H1 (cell line): ENCODE data around the gene BAZ2B. TPM values are rescaled to one million over a fixed set of nuclear protein-coding genes. Genes with fewer than 3 reads are reported as not detected.

Experiments
- CTCF ChIA-PET: fragments of 300-600 bp; sonication (Branson Sonifier 250); formaldehyde crosslinking; loops from one replicate; lab custom pipeline; 2021; ENCODE audit not compliant: partially characterized antibody; lab: Charles Lee
- POLR2A ChIA-PET: fragments of 300-600 bp; sonication (Branson Sonifier 250); formaldehyde crosslinking; loops from one replicate; lab custom pipeline; 2021; ENCODE audit warnings: inconsistent platforms; ENCODE audit not compliant: partially characterized antibody; lab: Charles Lee
- DNase-seq, 2 experiments: peaks; one replicate each; pipeline versions ENCODE4 v3.0.0 to v3.0.0-alpha.2; 2010 to 2022; ENCODE audit warnings: low spot score in 2 of 2, low read depth in 1 of 2, mixed read lengths in 1 of 2
- FAIRE-seq: peaks from 2 replicates; lab custom pipeline; 2011; peaks lifted over from hg19 to GRCh38; lab: Jason Lieb, UNC
- H2AFZ ChIP-seq: 2 replicates; pipeline ENCODE4 v1.8.1; 2012; ENCODE audit warnings: low read length, inconsistent platforms
- H2AK5ac ChIP-seq: 2 replicates; pipeline ENCODE4 v1.6.1; 2013; ENCODE audit warnings: low read depth, low read length
- H2BK120ac ChIP-seq: replicated peaks from 2 replicates; pipeline ENCODE3; 2013; ENCODE audit warnings: low read depth, low read length, inconsistent platforms
- H2BK12ac ChIP-seq: 2 replicates; pipeline ENCODE4 v1.6.1; 2013; ENCODE audit warnings: low read depth, low read length
- H2BK15ac ChIP-seq: 2 replicates; pipeline ENCODE4 v1.6.1; 2013; ENCODE audit warnings: low read length
- H2BK20ac ChIP-seq: 2 replicates; pipeline ENCODE4 v1.6.1; 2013; ENCODE audit warnings: low read length
- H2BK5ac ChIP-seq: 2 replicates; pipeline ENCODE4 v1.6.1; 2013; ENCODE audit warnings: low read depth, low read length
- H3K14ac ChIP-seq: 2 replicates; pipeline ENCODE4 v1.6.1; 2013; ENCODE audit warnings: inconsistent platforms; ENCODE audit not compliant: insufficient read length
- H3K18ac ChIP-seq: 2 replicates; pipeline ENCODE4 v1.6.1; 2013; ENCODE audit warnings: low read length; ENCODE audit errors: extremely low read depth
- H3K23ac ChIP-seq: 2 replicates; pipeline ENCODE4 v1.6.1; 2013; ENCODE audit warnings: inconsistent platforms; ENCODE audit not compliant: insufficient read length
- H3K23me2 ChIP-seq: 2 replicates; pipeline ENCODE4 v1.6.1; 2013; ENCODE audit warnings: low read depth, low read length
- H3K27ac ChIP-seq: 2 replicates; pipeline ENCODE4 v1.6.1; 2011; ENCODE audit warnings: low read depth, low read length, inconsistent platforms
- H3K27me3 ChIP-seq, 4 experiments: replicated peaks in 1 of 4; 1 replicate in 1 of 4; 2 replicates in 3 of 4; pipeline versions ENCODE4 v1.6.1 to v1.8.1; 2011 to 2013; ENCODE audit warnings: low read length in 3 of 4, mild to moderate bottlenecking in 3 of 4, inconsistent platforms in 2 of 4, mixed read lengths in 2 of 4, moderate library complexity in 1 of 4; ENCODE audit not compliant: control insufficient read depth in 3 of 4, insufficient read depth in 3 of 4; ENCODE audit errors: extremely low read depth in 1 of 4
- H3K36me3 ChIP-seq, 4 experiments: 2 replicates each; pipeline versions ENCODE4 v1.6.1 to v1.8.1; 2011 to 2013; ENCODE audit warnings: mild to moderate bottlenecking in 4 of 4, low read length in 3 of 4, moderate library complexity in 2 of 4, control low read depth in 1 of 4, inconsistent platforms in 1 of 4; ENCODE audit not compliant: insufficient read depth in 4 of 4, control insufficient read depth in 2 of 4
- H3K4ac ChIP-seq: replicated peaks from 2 replicates; pipeline ENCODE3; 2013; ENCODE audit warnings: low read length, low read depth, mixed read lengths, inconsistent platforms; ENCODE audit not compliant: insufficient read length
- H3K4me1 ChIP-seq, 4 experiments: replicated peaks in 1 of 4; 1 replicate in 1 of 4; 2 replicates in 3 of 4; pipeline versions ENCODE4 v1.6.1 to v1.8.1; 2011 to 2013; ENCODE audit warnings: low read length in 3 of 4, inconsistent platforms in 2 of 4, mixed read lengths in 1 of 4; ENCODE audit not compliant: insufficient read depth in 4 of 4, control insufficient read depth in 3 of 4
- H3K4me2 ChIP-seq, 2 experiments: 2 replicates each; pipeline versions ENCODE4 v1.6.1 to v1.8.1; 2011 to 2013; ENCODE audit warnings: low read depth in 2 of 2, low read length in 2 of 2, control low read depth in 1 of 2, inconsistent platforms in 1 of 2, mild to moderate bottlenecking in 1 of 2; ENCODE audit not compliant: insufficient read depth in 1 of 2
- H3K4me3 ChIP-seq, 4 experiments: fragments of 200-600, 300-600 bp in 1 of 4; sonication (generic), shearing (Covaris generic), sonication (Bioruptor Twin) in 1 of 4; 2 replicates each; pipeline versions ENCODE4 v1.5.1 to v1.8.1; 2011 to 2016; ENCODE audit warnings: low read length in 4 of 4, low read depth in 3 of 4, control low read depth in 2 of 4, inconsistent platforms in 2 of 4, mild to moderate bottlenecking in 2 of 4, mixed read lengths in 1 of 4, moderate library complexity in 1 of 4; ENCODE audit not compliant: insufficient read depth in 2 of 4; ENCODE audit errors: extremely low read depth in 1 of 4
- H3K56ac ChIP-seq: replicated peaks from 2 replicates; pipeline ENCODE3; 2013; ENCODE audit warnings: low read depth, mild to moderate bottlenecking, mixed read lengths, low read length, inconsistent platforms; ENCODE audit not compliant: insufficient read length
- H3K79me1 ChIP-seq: 2 replicates; pipeline ENCODE4 v1.6.1; 2013; ENCODE audit warnings: low read depth, low read length, control low read depth
- H3K79me2 ChIP-seq, 2 experiments: 2 replicates each; pipeline versions ENCODE4 v1.6.1 to v1.8.1; 2012 to 2013; ENCODE audit warnings: low read length in 2 of 2, mild to moderate bottlenecking in 2 of 2, inconsistent platforms in 1 of 2; ENCODE audit not compliant: insufficient read depth in 2 of 2, control insufficient read depth in 1 of 2
- H3K9ac ChIP-seq, 4 experiments: replicated peaks in 1 of 4; 1 replicate in 1 of 4; 2 replicates in 3 of 4; pipeline versions ENCODE4 v1.6.1 to v1.8.1; 2011 to 2013; ENCODE audit warnings: low read depth in 3 of 4, low read length in 3 of 4, control low read depth in 2 of 4, mild to moderate bottlenecking in 2 of 4, moderate library complexity in 2 of 4, inconsistent platforms in 1 of 4; ENCODE audit errors: extremely low read depth in 1 of 4
- H3K9me3 ChIP-seq, 2 experiments: 2 replicates each; pipeline versions ENCODE4 v1.6.1 to v1.8.1; 2012 to 2013; ENCODE audit warnings: mild to moderate bottlenecking in 2 of 2, moderate library complexity in 2 of 2, control low read depth in 1 of 2, inconsistent platforms in 1 of 2, low read depth in 1 of 2, low read length in 1 of 2, mixed read lengths in 1 of 2; ENCODE audit not compliant: insufficient read depth in 2 of 2
- H4K20me1 ChIP-seq, 2 experiments: replicated peaks in 1 of 2; 2 replicates each; pipeline versions ENCODE3 to v1.8.1; 2011 to 2013; ENCODE audit warnings: inconsistent platforms in 2 of 2, low read length in 2 of 2, mild to moderate bottlenecking in 1 of 2; ENCODE audit not compliant: insufficient read depth in 2 of 2, control insufficient read depth in 1 of 2
- H4K5ac ChIP-seq: 2 replicates; pipeline ENCODE4 v1.6.1; 2013; ENCODE audit warnings: low read length, low read depth, mixed read lengths, inconsistent platforms; ENCODE audit not compliant: insufficient read length
- H4K8ac ChIP-seq: 2 replicates; pipeline ENCODE4 v1.8.0; 2013; ENCODE audit warnings: mild to moderate bottlenecking, moderate library complexity, low read length, inconsistent platforms; ENCODE audit not compliant: insufficient read depth; ENCODE audit errors: extremely low read depth
- H4K91ac ChIP-seq: replicated peaks from 2 replicates; pipeline ENCODE3; 2013; ENCODE audit warnings: low read length, mixed read lengths, inconsistent platforms; ENCODE audit not compliant: insufficient read length
- CTBP2 ChIP-seq: IDR thresholded peaks from 2 replicates; pipeline ENCODE4 v1.7.0; 2011; ENCODE audit warnings: borderline replicate concordance, mild to moderate bottlenecking, moderate library complexity, mixed read lengths, low read length; ENCODE audit not compliant: insufficient read depth, insufficient read length
- CTCF ChIP-seq, 3 experiments: IDR thresholded peaks; 1 replicate in 2 of 3; 2 replicates in 1 of 3; pipeline versions ENCODE4 v1.5.1 to v1.6.1; 2011; ENCODE audit warnings: low read length in 3 of 3, mild to moderate bottlenecking in 3 of 3, inconsistent platforms in 2 of 3, low read depth in 1 of 3, moderate library complexity in 1 of 3; ENCODE audit not compliant: insufficient read depth in 1 of 3; ENCODE audit errors: control extremely low read depth in 1 of 3
- JUN ChIP-seq: IDR thresholded peaks from 2 replicates; pipeline ENCODE4 v1.6.1; 2011; ENCODE audit warnings: low read depth, mild to moderate bottlenecking, improper control_type of control experiment, low read length
- MAFK ChIP-seq: IDR thresholded peaks from 2 replicates; pipeline ENCODE4 v1.6.1; 2012; ENCODE audit warnings: low read depth, mild to moderate bottlenecking, improper control_type of control experiment, low read length
- NANOG ChIP-seq: IDR thresholded peaks from 2 replicates; pipeline ENCODE4 v1.6.1; 2011; ENCODE audit warnings: low read length, low read depth, mild to moderate bottlenecking, inconsistent platforms; ENCODE audit not compliant: insufficient read depth, poor library complexity, severe bottlenecking
- POLR2A ChIP-seq, 2 experiments: IDR thresholded peaks; 1 replicate in 1 of 2; 2 replicates in 1 of 2; pipeline ENCODE4 v1.6.1; 2011; ENCODE audit warnings: low read depth in 2 of 2, low read length in 2 of 2, mild to moderate bottlenecking in 2 of 2; ENCODE audit errors: control extremely low read depth in 1 of 2
- POU5F1 ChIP-seq: IDR thresholded peaks from 2 replicates; pipeline ENCODE4 v1.6.1; 2011; ENCODE audit warnings: low read depth, mild to moderate bottlenecking, low read length, moderate library complexity
- RFX5 ChIP-seq: IDR thresholded peaks from 2 replicates; pipeline ENCODE4 v1.6.1; 2011; ENCODE audit warnings: low read depth, low read length, improper control_type of control experiment, borderline replicate concordance
- RXRA ChIP-seq: IDR thresholded peaks from 2 replicates; pipeline ENCODE4 v1.6.1; 2011; ENCODE audit warnings: low read depth, mild to moderate bottlenecking, low read length, moderate library complexity; ENCODE audit not compliant: insufficient read depth
- TAF7 ChIP-seq: optimal IDR thresholded peaks from 2 replicates; pipeline ENCODE3; 2011; ENCODE audit warnings: low read depth, mild to moderate bottlenecking, inconsistent platforms, low read length, moderate library complexity, borderline replicate concordance
- WGBS, 2 experiments: shearing (Covaris generic) in 1 of 2; methylation state at CpG; one replicate each; pipeline versions ENCODE4 v1.1.6 to v1.1.7; 2013 to 2015; ENCODE audit warnings: low lambda C conversion rate in 2 of 2, mixed read lengths in 2 of 2, inconsistent platforms in 1 of 2, low coverage in 1 of 2, missing lambda C conversion rate in 1 of 2; ENCODE audit not compliant: insufficient replicate concordance in 2 of 2, insufficient coverage in 1 of 2, insufficient read length in 1 of 2; ENCODE audit errors: extremely low coverage in 1 of 2, missing lambda C conversion rate in 1 of 2; 5-methylcytosine and 5-hydroxymethylcytosine counted together
- polyA plus RNA-seq, 7 experiments: library from polyadenylated mRNA; depleted of rRNA in 3 of 7; stranded (reverse) in 5 of 7; unstranded in 2 of 7; fragments of >200 nt in 5 of 7; fragments of 200-250 nt in 2 of 7; gene quantifications; 1 replicate in 5 of 7; 2 replicates in 1 of 7; 4 replicates in 1 of 7; pipeline versions ENCODE4 v1.2.1 to v1.2.3, GENCODE V29; 2011 to 2013; ENCODE audit warnings: missing spikeins in 2 of 7, mixed read lengths in 2 of 7
- total RNA-seq: library from RNA; stranded (reverse); fragmentation: NEBNext Ultra II Directional; extraction: Animal tissue kit (Norgen Biotek cat#: 25700); gene quantifications from 2 replicates; pipeline ENCODE4 v1.2.1, GENCODE V29; 2021

BAZ2B gene
- total and polyA plus RNA-seq, 2 of the 8 experiments (the other 6 are each of a cell fraction or from before 2014, with no cell fraction given), result 15.2 to 46.3 TPM

GRCh38 chr2:159427048-159427447 lies 189.3 kb downstream of the BAZ2B start:
- no peak overlapping the region for H2BK120ac ChIP-seq
- no peak overlapping the region for H3K9ac ChIP-seq
- H3K23me2 ChIP-seq, result no peaks in the 10 kb centered on the region
- H2BK5ac ChIP-seq, result no peak overlapping the region
- no peak overlapping the region for H3K4me2 ChIP-seq
- no peak overlapping the region for H3K4ac ChIP-seq
- 81% methylated on average over 2 of the region's 2 CpGs; no CpG with 5 or more reads in 1 of the 2 experiments for WGBS, 2 experiments
- H3K79me2 ChIP-seq, result no peaks in the 10 kb centered on the region
- H3K4me1 ChIP-seq, result no peaks in the 10 kb centered on the region
- H4K91ac ChIP-seq, result no peak overlapping the region
- H2BK15ac ChIP-seq, result no peak overlapping the region
- TF ChIP-seq CTBP2 (no peak), JUN (no peak), POLR2A (IDR thresholded peaks at IDR 0.05; ENCODE audit: control extremely low read depth in 1 of 2, low read depth in 2 of 2, low read length in 2 of 2) (no peak), RFX5 (no peak), CTCF (IDR thresholded peaks at IDR 0.05; ENCODE audit: control extremely low read depth in 1 of 3, insufficient read depth in 1 of 3, low read depth in 1 of 3, low read length in 3 of 3) (no peak), TAF7 (no peak), RXRA (no peak), MAFK (no peak), NANOG (no peak), POU5F1 (no peak)
- no peaks in the 10 kb centered on the region for H4K20me1 ChIP-seq
- H2AFZ ChIP-seq, result no peak overlapping the region
- H3K18ac ChIP-seq, result no peak overlapping the region
- no peaks in the 10 kb centered on the region for H3K27me3 ChIP-seq
- no peak overlapping the region for H3K23ac ChIP-seq
- peaks cover 0 to 36% (median 8%) of the 10 kb centered on the region in 4 experiments; a peak in 3 of 8 replicates for H3K36me3 ChIP-seq
- no peak overlapping the region for H2BK12ac ChIP-seq
- H3K27ac ChIP-seq, result no peak overlapping the region
- H2AK5ac ChIP-seq, result no peak overlapping the region
- DNase-seq, result no peak
- H3K79me1 ChIP-seq, result no peaks in the 10 kb centered on the region
- no peak overlapping the region for H3K14ac ChIP-seq
- ChIA-PET POLR2A (no interaction called here), CTCF (interaction anchor here (0.9 to 1.0 kb wide), 2 partner anchors 9 to 541 kb away, joined by 3 read pairs; no protein-coding TSS in a partner anchor)
- no peak for FAIRE-seq
- H3K4me3 ChIP-seq, result no peak overlapping the region
- no peak overlapping the region for H4K8ac ChIP-seq
- H3K56ac ChIP-seq, result no peak overlapping the region
- no peaks in the 10 kb centered on the region for H3K9me3 ChIP-seq
- H4K5ac ChIP-seq, result no peak overlapping the region
- H2BK20ac ChIP-seq, result no peak overlapping the region
